Measurements from ENCODE around the gene TRIM24. TPM values are rescaled to one million over a fixed set of nuclear protein-coding genes. Genes with fewer than 3 reads are reported as not detected.
A peak's percentile ranks its signal among the peaks of the same experiment; 100 is the strongest.

Gene TRIM24
- total and polyA plus RNA-seq, 2 of the 13 experiments (the other 11 are each of a cell fraction or from before 2014, with no cell fraction given), result 100 to 106 TPM

DNA sequence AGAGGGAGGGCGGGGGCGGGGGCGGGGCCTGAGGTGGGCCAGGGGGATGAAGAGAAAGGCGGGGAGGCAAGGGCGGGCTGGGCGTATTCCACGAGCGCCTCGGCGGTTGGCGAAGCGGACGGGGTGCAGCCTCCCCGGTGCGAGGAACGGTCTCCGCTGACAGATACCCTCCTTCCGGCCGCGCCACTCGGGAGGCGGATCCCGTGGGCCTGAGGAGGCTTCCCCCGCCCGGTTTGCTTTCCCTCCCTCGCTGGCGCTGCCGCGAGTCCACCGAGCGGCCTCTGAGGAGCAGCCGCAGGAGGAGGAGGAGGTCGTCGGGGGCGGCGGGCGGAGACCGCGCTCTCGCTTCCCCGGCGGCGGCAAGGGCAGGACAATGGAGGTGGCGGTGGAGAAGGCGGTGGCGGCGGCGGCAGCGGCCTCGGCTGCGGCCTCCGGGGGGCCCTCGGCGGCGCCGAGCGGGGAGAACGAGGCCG lies at the start of gene TRIM24 (continued):
- TF ChIP-seq ZFP36L2 (CRISPR knock-in tag; IDR thresholded peaks at IDR 0.05) (no peak), TOPORS (CRISPR knock-in tag; IDR thresholded peaks at IDR 0.05) (peak; percentile 34; the same call in 1 of the 2 replicates), PRMT3 (CRISPR knock-in tag; IDR thresholded peaks at IDR 0.05; ENCODE audit: borderline replicate concordance, low read depth) (0 out of 2 replicates have a peak, but pooled peaks have one; percentile 17), ETV5 (CRISPR knock-in tag; IDR thresholded peaks at IDR 0.05; ENCODE audit: borderline replicate concordance) (peak; percentile 87), POLR2A (IDR thresholded peaks at IDR 0.05; ENCODE audit: insufficient read depth in 1 of 2, low read depth in 2 of 2, low read length in 2 of 2) (peak; percentile 94), LCORL (IDR thresholded peaks at IDR 0.05) (no peak), LCORL (CRISPR knock-in tag; IDR thresholded peaks at IDR 0.05) (0 out of 2 replicates have a peak, but pooled peaks have one; percentile 43), HNF4A (CRISPR knock-in tag; IDR thresholded peaks at IDR 0.05) (no peak), FOXO1 (CRISPR knock-in tag; IDR thresholded peaks at IDR 0.05) (peak; percentile 61; the same call in 1 of the 2 replicates), MTA1 (CRISPR knock-in tag; IDR thresholded peaks at IDR 0.05; ENCODE audit: borderline replicate concordance) (0 out of 2 replicates have a peak, but pooled peaks have one; percentile 51), NBN (conservative IDR thresholded peaks at IDR 0.05) (no peak), KDM6A (CRISPR knock-in tag; IDR thresholded peaks at IDR 0.05; ENCODE audit: low read depth) (no peak), NFYC (CRISPR knock-in tag; IDR thresholded peaks at IDR 0.05) (no peak), SNAPC2 (CRISPR knock-in tag; IDR thresholded peaks at IDR 0.05) (no peak), NFKBIZ (CRISPR knock-in tag; IDR thresholded peaks at IDR 0.05) (no peak), MED13 (CRISPR knock-in tag; IDR thresholded peaks at IDR 0.05) (peak; percentile 80; the same call in 1 of the 2 replicates), ARNTL (CRISPR knock-in tag; IDR thresholded peaks at IDR 0.05) (peak; percentile 53), NCOA2 (CRISPR knock-in tag; IDR thresholded peaks at IDR 0.05) (0 out of 2 replicates have a peak, but pooled peaks have one; percentile 44), RAD21 (CRISPR knock-in tag; IDR thresholded peaks at IDR 0.05) (peak; percentile 66)
- TF ChIP-seq, protein P1, sequence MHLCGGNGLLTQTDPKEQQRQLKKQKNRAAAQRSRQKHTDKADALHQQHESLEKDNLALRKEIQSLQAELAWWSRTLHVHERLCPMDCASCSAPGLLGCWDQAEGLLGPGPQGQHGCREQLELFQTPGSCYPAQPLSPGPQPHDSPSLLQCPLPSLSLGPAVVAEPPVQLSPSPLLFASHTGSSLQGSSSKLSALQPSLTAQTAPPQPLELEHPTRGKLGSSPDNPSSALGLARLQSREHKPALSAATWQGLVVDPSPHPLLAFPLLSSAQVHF (CRISPR knock-in tag; IDR thresholded peaks at IDR 0.05), result no peak
- TF ChIP-seq, protein P2, sequence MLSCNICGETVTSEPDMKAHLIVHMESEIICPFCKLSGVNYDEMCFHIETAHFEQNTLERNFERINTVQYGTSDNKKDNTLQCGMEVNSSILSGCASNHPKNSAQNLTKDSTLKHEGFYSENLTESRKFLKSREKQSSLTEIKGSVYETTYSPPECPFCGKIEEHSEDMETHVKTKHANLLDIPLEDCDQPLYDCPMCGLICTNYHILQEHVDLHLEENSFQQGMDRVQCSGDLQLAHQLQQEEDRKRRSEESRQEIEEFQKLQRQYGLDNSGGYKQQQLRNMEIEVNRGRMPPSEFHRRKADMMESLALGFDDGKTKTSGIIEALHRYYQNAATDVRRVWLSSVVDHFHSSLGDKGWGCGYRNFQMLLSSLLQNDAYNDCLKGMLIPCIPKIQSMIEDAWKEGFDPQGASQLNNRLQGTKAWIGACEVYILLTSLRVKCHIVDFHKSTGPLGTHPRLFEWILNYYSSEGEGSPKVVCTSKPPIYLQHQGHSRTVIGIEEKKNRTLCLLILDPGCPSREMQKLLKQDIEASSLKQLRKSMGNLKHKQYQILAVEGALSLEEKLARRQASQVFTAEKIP (CRISPR knock-in tag; IDR thresholded peaks at IDR 0.05; ENCODE audit: borderline replicate concordance), result no peak
- TF ChIP-seq, protein P3, sequence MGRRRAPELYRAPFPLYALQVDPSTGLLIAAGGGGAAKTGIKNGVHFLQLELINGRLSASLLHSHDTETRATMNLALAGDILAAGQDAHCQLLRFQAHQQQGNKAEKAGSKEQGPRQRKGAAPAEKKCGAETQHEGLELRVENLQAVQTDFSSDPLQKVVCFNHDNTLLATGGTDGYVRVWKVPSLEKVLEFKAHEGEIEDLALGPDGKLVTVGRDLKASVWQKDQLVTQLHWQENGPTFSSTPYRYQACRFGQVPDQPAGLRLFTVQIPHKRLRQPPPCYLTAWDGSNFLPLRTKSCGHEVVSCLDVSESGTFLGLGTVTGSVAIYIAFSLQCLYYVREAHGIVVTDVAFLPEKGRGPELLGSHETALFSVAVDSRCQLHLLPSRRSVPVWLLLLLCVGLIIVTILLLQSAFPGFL (CRISPR knock-in tag; IDR thresholded peaks at IDR 0.05), result no peak
- TF ChIP-seq, protein P4, sequence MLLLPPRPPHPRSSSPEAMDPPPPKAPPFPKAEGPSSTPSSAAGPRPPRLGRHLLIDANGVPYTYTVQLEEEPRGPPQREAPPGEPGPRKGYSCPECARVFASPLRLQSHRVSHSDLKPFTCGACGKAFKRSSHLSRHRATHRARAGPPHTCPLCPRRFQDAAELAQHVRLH (CRISPR knock-in tag; IDR thresholded peaks at IDR 0.05; ENCODE audit: borderline replicate concordance, low read depth), result peak; percentile 72
- TF ChIP-seq, protein P5, sequence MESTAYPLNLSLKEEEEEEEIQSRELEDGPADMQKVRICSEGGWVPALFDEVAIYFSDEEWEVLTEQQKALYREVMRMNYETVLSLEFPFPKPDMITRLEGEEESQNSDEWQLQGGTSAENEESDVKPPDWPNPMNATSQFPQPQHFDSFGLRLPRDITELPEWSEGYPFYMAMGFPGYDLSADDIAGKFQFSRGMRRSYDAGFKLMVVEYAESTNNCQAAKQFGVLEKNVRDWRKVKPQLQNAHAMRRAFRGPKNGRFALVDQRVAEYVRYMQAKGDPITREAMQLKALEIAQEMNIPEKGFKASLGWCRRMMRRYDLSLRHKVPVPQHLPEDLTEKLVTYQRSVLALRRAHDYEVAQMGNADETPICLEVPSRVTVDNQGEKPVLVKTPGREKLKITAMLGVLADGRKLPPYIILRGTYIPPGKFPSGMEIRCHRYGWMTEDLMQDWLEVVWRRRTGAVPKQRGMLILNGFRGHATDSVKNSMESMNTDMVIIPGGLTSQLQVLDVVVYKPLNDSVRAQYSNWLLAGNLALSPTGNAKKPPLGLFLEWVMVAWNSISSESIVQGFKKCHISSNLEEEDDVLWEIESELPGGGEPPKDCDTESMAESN (CRISPR knock-in tag; conservative IDR thresholded peaks at IDR 0.05), result no peak; the same call in 1 of the 2 replicates
- TF ChIP-seq, protein P6, sequence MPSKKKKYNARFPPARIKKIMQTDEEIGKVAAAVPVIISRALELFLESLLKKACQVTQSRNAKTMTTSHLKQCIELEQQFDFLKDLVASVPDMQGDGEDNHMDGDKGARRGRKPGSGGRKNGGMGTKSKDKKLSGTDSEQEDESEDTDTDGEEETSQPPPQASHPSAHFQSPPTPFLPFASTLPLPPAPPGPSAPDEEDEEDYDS (CRISPR knock-in tag; IDR thresholded peaks at IDR 0.05), result no peak; the same call in 1 of the 2 replicates
